ENCODE data around the gene ADCY6. TPM values are rescaled to one million over a fixed set of nuclear protein-coding genes. Genes with fewer than 3 reads are reported as not detected.

ADCY6 gene
- total RNA-seq, 2 experiments from 2014 or later: 0.13 to 0.25 TPM

GRCh38 chr12:48817873-48818830 lies 29.3 kb upstream of the ADCY6 start, which contains the start of gene CACNB3:
Gene CACNB3, plus strand, starts transcription at chr12:48818496. Its CDS starts 434 bp downstream, at chr12:48818930.
- ChIA-PET CTCF (no interaction called here), POLR2A (interaction anchor here (0.6 kb wide), 1 partner anchor 82 kb away, joined by 6 read pairs; no protein-coding TSS in a partner anchor)

GRCh38 chr12:48816143-48816854 lies 27.4 kb upstream of the ADCY6 start:
- ChIA-PET POLR2A (no interaction called here), CTCF (interaction anchor here (0.7 to 4.4 kb wide), 8 partner anchors 10 to 87 kb away, joined by 3 to 27 read pairs (median 4); partner anchors contain the start of gene DDX23)

GRCh38 chr12:48815126-48816110 lies 26.5 kb upstream of the ADCY6 start:
- POLR2A ChIA-PET: interaction anchor here (0.7 to 1.2 kb wide), 3 partner anchors 37 to 1092 kb away, joined by 3 to 5 read pairs (median 3); partner anchors contain the start of genes DDX23 and KANSL2
- CTCF ChIA-PET: interaction anchor here (0.5 to 4.4 kb wide), 34 partner anchors 8 to 276 kb away, joined by 3 to 27 read pairs (median 4); partner anchors contain the start of genes ADCY6, CCNT1, DDX23 and KANSL2

- POLR2A ChIA-PET: interaction anchor here (0.7 to 1.2 kb wide), 3 partner anchors 38 to 1091 kb away, joined by 3 to 5 read pairs (median 3); partner anchors contain the start of genes DDX23 and KANSL2
- CTCF ChIA-PET: interaction anchor here (0.5 to 4.4 kb wide), 31 partner anchors 9 to 275 kb away, joined by 3 to 27 read pairs (median 4); partner anchors contain the start of genes ADCY6, CCNT1, DDX23 and KANSL2
Observed at GRCh38 chr12:48814262-48815125, 25.6 kb upstream of the ADCY6 start.

- CTCF ChIA-PET: interaction anchor here (1.1 to 4.4 kb wide), 13 partner anchors 9 to 131 kb away, joined by 3 to 27 read pairs (median 5); partner anchors contain the start of genes CCNT1, KANSL2 and RND1
- POLR2A ChIA-PET: no interaction called here
Observed at GRCh38 chr12:48813465-48814261, 24.8 kb upstream of the ADCY6 start.

- ChIA-PET POLR2A (no interaction called here), CTCF (interaction anchor here (1.5 kb wide), 1 partner anchor 40 kb away, joined by 4 read pairs; the partner anchor contains the start of gene DDX23)
Observed at GRCh38 chr12:48812389-48812788, 23.5 kb upstream of the ADCY6 start.

GRCh38 chr12:48811437-48812090 lies 22.7 kb upstream of the ADCY6 start:
- ChIA-PET POLR2A (no interaction called here), CTCF (interaction anchor here (1.5 kb wide), 1 partner anchor 41 kb away, joined by 4 read pairs; the partner anchor contains the start of gene DDX23)

- POLR2A ChIA-PET: no interaction called here
- CTCF ChIA-PET: interaction anchor here (1.2 kb wide), 1 partner anchor 58 kb away, joined by 6 read pairs; no protein-coding TSS in a partner anchor
Observed at GRCh38 chr12:48810903-48811431, 22.1 kb upstream of the ADCY6 start.

- POLR2A ChIA-PET: no interaction called here
- CTCF ChIA-PET: no interaction called here
Observed at GRCh38 chr12:48807981-48808380, 19.1 kb upstream of the ADCY6 start.

GRCh38 chr12:48803675-48804074 lies 14.8 kb upstream of the ADCY6 start:
- CTCF ChIA-PET: interaction anchor here (1.6 to 2.9 kb wide), 2 partner anchors 11 to 14 kb away, joined by 4 to 13 read pairs; no protein-coding TSS in a partner anchor
- POLR2A ChIA-PET: no interaction called here

GRCh38 chr12:48800971-48801370 lies 12.1 kb upstream of the ADCY6 start:
- ChIA-PET POLR2A (no interaction called here), CTCF (interaction anchor here (0.7 kb wide), 2 partner anchors 48 to 142 kb away, joined by 3 to 4 read pairs; no protein-coding TSS in a partner anchor)

GRCh38 chr12:48800457-48800856 lies 11.6 kb upstream of the ADCY6 start:
- POLR2A ChIA-PET: no interaction called here
- CTCF ChIA-PET: no interaction called here

- CTCF ChIA-PET: interaction anchor here (5.8 kb wide), 1 partner anchor 44 kb away, joined by 75 read pairs; no protein-coding TSS in a partner anchor
- POLR2A ChIA-PET: no interaction called here
Observed at GRCh38 chr12:48796976-48797375, 8.1 kb upstream of the ADCY6 start.

- ChIA-PET CTCF (interaction anchor here (0.8 to 5.8 kb wide), 15 partner anchors 12 to 613 kb away, joined by 3 to 75 read pairs (median 4); partner anchors contain the start of gene CCDC184), POLR2A (no interaction called here)
Observed at GRCh38 chr12:48795550-48796455, 6.9 kb upstream of the ADCY6 start.

GRCh38 chr12:48794870-48795269 lies 6.0 kb upstream of the ADCY6 start:
- POLR2A ChIA-PET: no interaction called here
- CTCF ChIA-PET: interaction anchor here (0.8 to 5.8 kb wide), 14 partner anchors 11 to 612 kb away, joined by 3 to 75 read pairs (median 4); partner anchors contain the start of genes CCDC184 and CCNT1
